H1 (cell line): ENCODE measurements around the gene RGS9. TPM values are rescaled to one million over a fixed set of nuclear protein-coding genes. Genes with fewer than 3 reads are reported as not detected.
A peak's percentile ranks its signal among the peaks of the same experiment; 100 is the strongest.

Experiments used
- CTCF ChIA-PET: fragments of 300-600 bp; sonication (Branson Sonifier 250); formaldehyde crosslinking; loops from one replicate; lab custom pipeline; 2021; ENCODE audit not compliant: partially characterized antibody; lab: Charles Lee
- POLR2A ChIA-PET: fragments of 300-600 bp; sonication (Branson Sonifier 250); formaldehyde crosslinking; loops from one replicate; lab custom pipeline; 2021; ENCODE audit warnings: inconsistent platforms; ENCODE audit not compliant: partially characterized antibody; lab: Charles Lee
- DNase-seq, 2 experiments: peaks; one replicate each; pipeline versions ENCODE4 v3.0.0 to v3.0.0-alpha.2; 2010 to 2022; ENCODE audit warnings: low spot score in 2 of 2, low read depth in 1 of 2, mixed read lengths in 1 of 2
- FAIRE-seq: peaks from 2 replicates; lab custom pipeline; 2011; peaks lifted over from hg19 to GRCh38; lab: Jason Lieb, UNC
- H2AFZ ChIP-seq: 2 replicates; pipeline ENCODE4 v1.8.1; 2012; ENCODE audit warnings: low read length, inconsistent platforms
- H2AK5ac ChIP-seq: 2 replicates; pipeline ENCODE4 v1.6.1; 2013; ENCODE audit warnings: low read depth, low read length
- H2BK120ac ChIP-seq: replicated peaks from 2 replicates; pipeline ENCODE3; 2013; ENCODE audit warnings: low read depth, low read length, inconsistent platforms
- H2BK12ac ChIP-seq: 2 replicates; pipeline ENCODE4 v1.6.1; 2013; ENCODE audit warnings: low read depth, low read length
- H2BK15ac ChIP-seq: 2 replicates; pipeline ENCODE4 v1.6.1; 2013; ENCODE audit warnings: low read length
- H2BK20ac ChIP-seq: 2 replicates; pipeline ENCODE4 v1.6.1; 2013; ENCODE audit warnings: low read length
- H2BK5ac ChIP-seq: 2 replicates; pipeline ENCODE4 v1.6.1; 2013; ENCODE audit warnings: low read depth, low read length
- H3K14ac ChIP-seq: 2 replicates; pipeline ENCODE4 v1.6.1; 2013; ENCODE audit warnings: inconsistent platforms; ENCODE audit not compliant: insufficient read length
- H3K18ac ChIP-seq: 2 replicates; pipeline ENCODE4 v1.6.1; 2013; ENCODE audit warnings: low read length; ENCODE audit errors: extremely low read depth
- H3K23ac ChIP-seq: 2 replicates; pipeline ENCODE4 v1.6.1; 2013; ENCODE audit warnings: inconsistent platforms; ENCODE audit not compliant: insufficient read length
- H3K23me2 ChIP-seq: 2 replicates; pipeline ENCODE4 v1.6.1; 2013; ENCODE audit warnings: low read depth, low read length
- H3K27ac ChIP-seq: 2 replicates; pipeline ENCODE4 v1.6.1; 2011; ENCODE audit warnings: low read depth, low read length, inconsistent platforms
- H3K27me3 ChIP-seq, 4 experiments: replicated peaks in 1 of 4; 1 replicate in 1 of 4; 2 replicates in 3 of 4; pipeline versions ENCODE4 v1.6.1 to v1.8.1; 2011 to 2013; ENCODE audit warnings: low read length in 3 of 4, mild to moderate bottlenecking in 3 of 4, inconsistent platforms in 2 of 4, mixed read lengths in 2 of 4, moderate library complexity in 1 of 4; ENCODE audit not compliant: control insufficient read depth in 3 of 4, insufficient read depth in 3 of 4; ENCODE audit errors: extremely low read depth in 1 of 4
- H3K36me3 ChIP-seq, 4 experiments: 2 replicates each; pipeline versions ENCODE4 v1.6.1 to v1.8.1; 2011 to 2013; ENCODE audit warnings: mild to moderate bottlenecking in 4 of 4, low read length in 3 of 4, moderate library complexity in 2 of 4, control low read depth in 1 of 4, inconsistent platforms in 1 of 4; ENCODE audit not compliant: insufficient read depth in 4 of 4, control insufficient read depth in 2 of 4
- H3K4ac ChIP-seq: replicated peaks from 2 replicates; pipeline ENCODE3; 2013; ENCODE audit warnings: low read length, low read depth, mixed read lengths, inconsistent platforms; ENCODE audit not compliant: insufficient read length
- H3K4me1 ChIP-seq, 4 experiments: replicated peaks in 1 of 4; 1 replicate in 1 of 4; 2 replicates in 3 of 4; pipeline versions ENCODE4 v1.6.1 to v1.8.1; 2011 to 2013; ENCODE audit warnings: low read length in 3 of 4, inconsistent platforms in 2 of 4, mixed read lengths in 1 of 4; ENCODE audit not compliant: insufficient read depth in 4 of 4, control insufficient read depth in 3 of 4
- H3K4me2 ChIP-seq, 2 experiments: 2 replicates each; pipeline versions ENCODE4 v1.6.1 to v1.8.1; 2011 to 2013; ENCODE audit warnings: low read depth in 2 of 2, low read length in 2 of 2, control low read depth in 1 of 2, inconsistent platforms in 1 of 2, mild to moderate bottlenecking in 1 of 2; ENCODE audit not compliant: insufficient read depth in 1 of 2
- H3K4me3 ChIP-seq, 4 experiments: fragments of 200-600, 300-600 bp in 1 of 4; sonication (generic), shearing (Covaris generic), sonication (Bioruptor Twin) in 1 of 4; 2 replicates each; pipeline versions ENCODE4 v1.5.1 to v1.8.1; 2011 to 2016; ENCODE audit warnings: low read length in 4 of 4, low read depth in 3 of 4, control low read depth in 2 of 4, inconsistent platforms in 2 of 4, mild to moderate bottlenecking in 2 of 4, mixed read lengths in 1 of 4, moderate library complexity in 1 of 4; ENCODE audit not compliant: insufficient read depth in 2 of 4; ENCODE audit errors: extremely low read depth in 1 of 4
- H3K56ac ChIP-seq: replicated peaks from 2 replicates; pipeline ENCODE3; 2013; ENCODE audit warnings: low read depth, mild to moderate bottlenecking, mixed read lengths, low read length, inconsistent platforms; ENCODE audit not compliant: insufficient read length
- H3K79me1 ChIP-seq: 2 replicates; pipeline ENCODE4 v1.6.1; 2013; ENCODE audit warnings: low read depth, low read length, control low read depth
- H3K79me2 ChIP-seq, 2 experiments: 2 replicates each; pipeline versions ENCODE4 v1.6.1 to v1.8.1; 2012 to 2013; ENCODE audit warnings: low read length in 2 of 2, mild to moderate bottlenecking in 2 of 2, inconsistent platforms in 1 of 2; ENCODE audit not compliant: insufficient read depth in 2 of 2, control insufficient read depth in 1 of 2
- H3K9ac ChIP-seq, 4 experiments: replicated peaks in 1 of 4; 1 replicate in 1 of 4; 2 replicates in 3 of 4; pipeline versions ENCODE4 v1.6.1 to v1.8.1; 2011 to 2013; ENCODE audit warnings: low read depth in 3 of 4, low read length in 3 of 4, control low read depth in 2 of 4, mild to moderate bottlenecking in 2 of 4, moderate library complexity in 2 of 4, inconsistent platforms in 1 of 4; ENCODE audit errors: extremely low read depth in 1 of 4
- H3K9me3 ChIP-seq, 2 experiments: 2 replicates each; pipeline versions ENCODE4 v1.6.1 to v1.8.1; 2012 to 2013; ENCODE audit warnings: mild to moderate bottlenecking in 2 of 2, moderate library complexity in 2 of 2, control low read depth in 1 of 2, inconsistent platforms in 1 of 2, low read depth in 1 of 2, low read length in 1 of 2, mixed read lengths in 1 of 2; ENCODE audit not compliant: insufficient read depth in 2 of 2
- H4K20me1 ChIP-seq, 2 experiments: replicated peaks in 1 of 2; 2 replicates each; pipeline versions ENCODE3 to v1.8.1; 2011 to 2013; ENCODE audit warnings: inconsistent platforms in 2 of 2, low read length in 2 of 2, mild to moderate bottlenecking in 1 of 2; ENCODE audit not compliant: insufficient read depth in 2 of 2, control insufficient read depth in 1 of 2
- H4K5ac ChIP-seq: 2 replicates; pipeline ENCODE4 v1.6.1; 2013; ENCODE audit warnings: low read length, low read depth, mixed read lengths, inconsistent platforms; ENCODE audit not compliant: insufficient read length
- H4K8ac ChIP-seq: 2 replicates; pipeline ENCODE4 v1.8.0; 2013; ENCODE audit warnings: mild to moderate bottlenecking, moderate library complexity, low read length, inconsistent platforms; ENCODE audit not compliant: insufficient read depth; ENCODE audit errors: extremely low read depth
- H4K91ac ChIP-seq: replicated peaks from 2 replicates; pipeline ENCODE3; 2013; ENCODE audit warnings: low read length, mixed read lengths, inconsistent platforms; ENCODE audit not compliant: insufficient read length
- CTCF ChIP-seq, 3 experiments: IDR thresholded peaks; 1 replicate in 2 of 3; 2 replicates in 1 of 3; pipeline versions ENCODE4 v1.5.1 to v1.6.1; 2011; ENCODE audit warnings: low read length in 3 of 3, mild to moderate bottlenecking in 3 of 3, inconsistent platforms in 2 of 3, low read depth in 1 of 3, moderate library complexity in 1 of 3; ENCODE audit not compliant: insufficient read depth in 1 of 3; ENCODE audit errors: control extremely low read depth in 1 of 3
- GTF2F1 ChIP-seq: IDR thresholded peaks from 2 replicates; pipeline ENCODE4 v1.6.1; 2012; ENCODE audit warnings: low read depth, low read length, improper control_type of control experiment, borderline replicate concordance
- KDM4A ChIP-seq: IDR thresholded peaks from one replicate; pipeline ENCODE4 v1.7.1; 2012; ENCODE audit warnings: low read depth, mild to moderate bottlenecking, moderate library complexity, low read length, inconsistent platforms; ENCODE audit not compliant: severe bottlenecking
- ZNF274 ChIP-seq: IDR thresholded peaks from 2 replicates; pipeline ENCODE4 v1.7.0; 2012; ENCODE audit warnings: low read length, borderline replicate concordance; ENCODE audit errors: extremely low read depth
- WGBS, 2 experiments: shearing (Covaris generic) in 1 of 2; methylation state at CpG; one replicate each; pipeline versions ENCODE4 v1.1.6 to v1.1.7; 2013 to 2015; ENCODE audit warnings: low lambda C conversion rate in 2 of 2, mixed read lengths in 2 of 2, inconsistent platforms in 1 of 2, low coverage in 1 of 2, missing lambda C conversion rate in 1 of 2; ENCODE audit not compliant: insufficient replicate concordance in 2 of 2, insufficient coverage in 1 of 2, insufficient read length in 1 of 2; ENCODE audit errors: extremely low coverage in 1 of 2, missing lambda C conversion rate in 1 of 2; 5-methylcytosine and 5-hydroxymethylcytosine counted together
- polyA plus RNA-seq, 7 experiments: library from polyadenylated mRNA; depleted of rRNA in 3 of 7; stranded (reverse) in 5 of 7; unstranded in 2 of 7; fragments of >200 nt in 5 of 7; fragments of 200-250 nt in 2 of 7; gene quantifications; 1 replicate in 5 of 7; 2 replicates in 1 of 7; 4 replicates in 1 of 7; pipeline versions ENCODE4 v1.2.1 to v1.2.3, GENCODE V29; 2011 to 2013; ENCODE audit warnings: missing spikeins in 2 of 7, mixed read lengths in 2 of 7
- total RNA-seq: library from RNA; stranded (reverse); fragmentation: NEBNext Ultra II Directional; extraction: Animal tissue kit (Norgen Biotek cat#: 25700); gene quantifications from 2 replicates; pipeline ENCODE4 v1.2.1, GENCODE V29; 2021

Gene RGS9
- total and polyA plus RNA-seq, 2 of the 8 experiments (the other 6 are each of a cell fraction or from before 2014, with no cell fraction given): 8.9 to 20.5 TPM

- Histone ChIP-seq H2BK20ac (no peak overlapping the region), H3K23ac (no peak overlapping the region), H2BK15ac (no peak overlapping the region), H3K4me1 (peaks cover 0 to 4% (median 0%) of the 10 kb centered on the region in 4 experiments; a peak in 4 of 7 replicates), H2BK120ac (no peak overlapping the region), H4K5ac (no peak overlapping the region), H3K14ac (no peak overlapping the region), H3K9ac (no peak overlapping the region), H3K4me3 (no peak overlapping the region), H4K8ac (no peak overlapping the region), H2AFZ (no peak overlapping the region; the same call in 1 of the 2 replicates), H3K4me2 (no peak overlapping the region), H3K23me2 (peaks cover 10% of the 10 kb centered on the region; the same call in 1 of the 2 replicates), H2AK5ac (no peak overlapping the region), H2BK5ac (peak overlapping the region; percentile 9; the same call in 1 of the 2 replicates), H3K56ac (no peak overlapping the region), H4K20me1 (no peaks in the 10 kb centered on the region), H2BK12ac (no peak overlapping the region), H3K4ac (no peak overlapping the region), H3K79me2 (no peaks in the 10 kb centered on the region), H3K18ac (no peak overlapping the region), H3K79me1 (no peaks in the 10 kb centered on the region; the same call in 1 of the 2 replicates), H3K27me3 (no peaks in the 10 kb centered on the region), H3K36me3 (no peaks in the 10 kb centered on the region; a peak in 1 of 8 replicates), H3K27ac (no peak overlapping the region), H4K91ac (no peak overlapping the region), H3K9me3 (no peaks in the 10 kb centered on the region)
- FAIRE-seq (no peak), DNase-seq (peak in 1 of 2 experiments; percentile 49)
- POLR2A ChIA-PET: interaction anchor here (1.0 to 1.4 kb wide), 2 partner anchors 9 to 10 kb away, joined by 3 to 9 read pairs; no protein-coding TSS in a partner anchor
- 85% methylated on average over 11 of the region's 12 CpGs; no CpG with 5 or more reads in 1 of the 2 experiments for WGBS, 2 experiments
- CTCF ChIA-PET: interaction anchor here (0.9 to 1.7 kb wide), 5 partner anchors 8 to 234 kb away, joined by 3 to 6 read pairs (median 3); no protein-coding TSS in a partner anchor
- TF ChIP-seq KDM4A (no peak), GTF2F1 (no peak), ZNF274 (no peak), CTCF (IDR thresholded peaks at IDR 0.05; ENCODE audit: control extremely low read depth in 1 of 3, insufficient read depth in 1 of 3, low read depth in 1 of 3, low read length in 3 of 3) (no peak)
Observed at GRCh38 chr17:65173284-65173793, 36.2 kb downstream of the RGS9 start.
